HG02610 (cell line): Measurements from ENCODE around the gene FAAP20.
A peak's percentile ranks its signal among the peaks of the same experiment; 100 is the strongest.

ENCODE experiments used
- ATAC-seq: cut with Tn5 transposase; IDR thresholded peaks from one replicate; pipeline ENCODE4 v1.9.1; 2021; ENCODE audit warnings: mild to moderate bottlenecking, moderate library complexity; ENCODE audit not compliant: unreplicated experiment

Gene FAAP20

GRCh38 chr1:2194319-2194897, at the start of gene FAAP20:
Gene FAAP20, minus strand, starts transcription at chr1:2194772. Its CDS starts 23 bp downstream, at chr1:2194749.
- ATAC-seq = peak; percentile 39

GRCh38 chr1:2242814-2243725, 48.5 kb upstream of the FAAP20 start:
- ATAC-seq = no peak

GRCh38 chr1:2241820-2242219, 47.2 kb upstream of the FAAP20 start:
- no peak for ATAC-seq

GRCh38 chr1:2240270-2241156, 45.9 kb upstream of the FAAP20 start:
- ATAC-seq = no peak

- no peak for ATAC-seq
Measured at GRCh38 chr1:2239384-2239985, 44.9 kb upstream of the FAAP20 start.

GRCh38 chr1:2239013-2239370, 44.4 kb upstream of the FAAP20 start:
- ATAC-seq = no peak

GRCh38 chr1:2238361-2239012, 43.9 kb upstream of the FAAP20 start:
- ATAC-seq = no peak

GRCh38 chr1:2237773-2238172, 43.2 kb upstream of the FAAP20 start:
- no peak for ATAC-seq

GRCh38 chr1:2236695-2237677, 42.4 kb upstream of the FAAP20 start:
- ATAC-seq = no peak

GRCh38 chr1:2235300-2235998, 40.9 kb upstream of the FAAP20 start:
- no peak for ATAC-seq

GRCh38 chr1:2234762-2235113, 40.2 kb upstream of the FAAP20 start:
- no peak for ATAC-seq

GRCh38 chr1:2233997-2234761, 39.6 kb upstream of the FAAP20 start:
- no peak for ATAC-seq

GRCh38 chr1:2233468-2233867, 38.9 kb upstream of the FAAP20 start:
- no peak for ATAC-seq

GRCh38 chr1:2232916-2233438, 38.4 kb upstream of the FAAP20 start:
- no peak for ATAC-seq

- ATAC-seq = no peak
Measured at GRCh38 chr1:2232255-2232915, 37.8 kb upstream of the FAAP20 start.

- no peak for ATAC-seq
Measured at GRCh38 chr1:2231532-2232254, 37.1 kb upstream of the FAAP20 start.
